SK-N-MC (cell line): Measurements from ENCODE around the gene RD3L.

Source experiments
- EZH2 ChIP-seq: fragments of 200-600 bp; sonication (generic); IDR thresholded peaks from one replicate; pipeline ENCODE4 v1.6.1; 2017; ENCODE audit warnings: antibody characterized with exemption
- POLR2AphosphoS5 ChIP-seq: IDR thresholded peaks from 2 replicates; pipeline ENCODE4 v1.6.1; 2012; ENCODE audit warnings: mild to moderate bottlenecking, low read depth, low read length, borderline replicate concordance

GRCh38 chr14:103948442-103948841, 6.1 kb upstream of the RD3L start:
- TF ChIP-seq EZH2 (no peak), POLR2AphosphoS5 (no peak)
